ENCODE measurements around the gene PGPEP1. TPM values are rescaled to one million over a fixed set of nuclear protein-coding genes. Genes with fewer than 3 reads are reported as not detected.

The PGPEP1 gene
- total RNA-seq, 1 experiment from 2014 or later, result 6.5 TPM

DNA sequence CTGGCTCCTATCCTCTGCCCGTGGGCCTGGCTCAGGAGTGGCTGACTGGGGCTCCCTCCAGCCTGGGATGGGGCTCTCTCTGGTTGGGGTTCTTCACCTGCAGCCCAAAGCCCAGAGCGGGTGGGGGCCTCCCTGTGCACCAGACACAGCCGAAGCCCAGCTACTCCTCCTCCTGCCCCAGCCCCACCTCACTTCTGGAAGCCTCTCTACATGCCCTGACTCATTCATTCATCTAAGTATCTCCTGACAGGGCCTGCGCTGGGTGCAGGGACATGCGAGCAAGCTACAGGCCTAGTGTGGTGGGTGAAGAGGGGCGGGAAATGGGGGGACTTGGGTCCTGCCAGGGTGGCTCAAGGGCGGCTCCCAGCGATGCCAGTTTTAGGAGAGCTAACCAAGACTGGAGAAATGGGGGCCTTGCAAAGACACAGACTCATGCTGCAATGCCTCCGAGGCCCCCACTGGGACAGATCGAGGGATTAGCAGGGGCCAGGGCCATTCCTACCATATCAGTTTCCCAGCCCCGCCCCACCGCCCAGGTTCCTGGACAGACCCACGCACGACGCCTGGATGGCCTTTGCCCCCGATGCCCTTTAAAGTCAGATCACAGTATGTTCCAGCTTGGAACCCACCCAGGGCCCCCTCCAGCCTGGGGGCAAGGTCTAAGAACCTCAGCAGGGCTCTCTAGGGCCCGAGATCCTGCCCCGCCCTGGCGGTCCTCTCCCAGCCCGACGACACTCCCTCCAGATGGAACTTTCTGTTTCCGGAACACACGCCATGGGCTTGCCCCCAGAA is 30.1 kb upstream of the PGPEP1 start:
- DNase-seq (ENCODE audit: unreplicated experiment), result no peak
- BruUV-seq (replicated peaks), result no TSS peak
- POLR2A ChIA-PET, result no interaction called here
- Mint-ChIP-seq H3K36me3 (ENCODE audit: insufficient read depth, unreplicated experiment) (peaks cover 56% of the 10 kb centered on the region), H3K4me1 (ENCODE audit: insufficient read depth, unreplicated experiment) (no peaks in the 10 kb centered on the region), H3K27me3 (ENCODE audit: insufficient read depth, unreplicated experiment) (no peaks in the 10 kb centered on the region), H3K27ac (ENCODE audit: low read depth, unreplicated experiment) (no peak overlapping the region), H3K4me3 (ENCODE audit: unreplicated experiment) (no peak overlapping the region), H3K9me3 (ENCODE audit: unreplicated experiment) (no peaks in the 10 kb centered on the region)
- no peak for TF ChIP-seq CTCF (IDR thresholded peaks at IDR 0.05; ENCODE audit: unreplicated experiment)
- intact Hi-C loops (cut with micrococcal nuclease), result no loop called here
- CTCF ChIA-PET, result interaction anchor here (0.6 to 1.8 kb wide), 3 partner anchors 12 to 158 kb away, joined by 3 to 5 read pairs (median 4); partner anchors contain the start of gene LSM4

GRCh38 chr19:18310966-18311365 is 29.4 kb upstream of the PGPEP1 start:
- Mint-ChIP-seq H3K36me3 (ENCODE audit: insufficient read depth, unreplicated experiment) (peaks cover 62% of the 10 kb centered on the region), H3K4me1 (ENCODE audit: insufficient read depth, unreplicated experiment) (no peaks in the 10 kb centered on the region), H3K9me3 (ENCODE audit: unreplicated experiment) (no peaks in the 10 kb centered on the region), H3K4me3 (ENCODE audit: unreplicated experiment) (no peak overlapping the region), H3K27me3 (ENCODE audit: insufficient read depth, unreplicated experiment) (no peaks in the 10 kb centered on the region), H3K27ac (ENCODE audit: low read depth, unreplicated experiment) (no peak overlapping the region)
- BruUV-seq (replicated peaks), result no TSS peak
- DNase-seq (ENCODE audit: unreplicated experiment), result no peak
- POLR2A ChIA-PET, result no interaction called here
- intact Hi-C loops (cut with micrococcal nuclease), result no loop called here
- TF ChIP-seq CTCF (IDR thresholded peaks at IDR 0.05; ENCODE audit: unreplicated experiment), result no peak
- CTCF ChIA-PET, result interaction anchor here (0.6 to 1.8 kb wide), 3 partner anchors 11 to 31 kb away, joined by 3 to 5 read pairs (median 3); partner anchors contain the start of gene LSM4

GRCh38 chr19:18311502-18312091 is 28.8 kb upstream of the PGPEP1 start:
- no peak for TF ChIP-seq CTCF (IDR thresholded peaks at IDR 0.05; ENCODE audit: unreplicated experiment)
- H3K9me3 Mint-ChIP-seq (ENCODE audit: unreplicated experiment), result no peaks in the 10 kb centered on the region
- no peak overlapping the region for H3K4me3 Mint-ChIP-seq (ENCODE audit: unreplicated experiment)
- CTCF ChIA-PET, result interaction anchor here (0.5 to 1.1 kb wide), 3 partner anchors 28 to 32 kb away, joined by 3 read pairs; no protein-coding TSS in a partner anchor
- no peak overlapping the region for H3K27ac Mint-ChIP-seq (ENCODE audit: low read depth, unreplicated experiment)
- intact Hi-C loops (cut with micrococcal nuclease), result no loop called here
- POLR2A ChIA-PET, result interaction anchor here (1.0 kb wide), 1 partner anchor 32 kb away, joined by 5 read pairs; no protein-coding TSS in a partner anchor
- H3K4me1 Mint-ChIP-seq (ENCODE audit: insufficient read depth, unreplicated experiment), result no peaks in the 10 kb centered on the region
- no peaks in the 10 kb centered on the region for H3K27me3 Mint-ChIP-seq (ENCODE audit: insufficient read depth, unreplicated experiment)
- no peak for DNase-seq (ENCODE audit: unreplicated experiment)
- BruUV-seq (replicated peaks), result no TSS peak
- peaks cover 56% of the 10 kb centered on the region for H3K36me3 Mint-ChIP-seq (ENCODE audit: insufficient read depth, unreplicated experiment)

- no peak for TF ChIP-seq CTCF (IDR thresholded peaks at IDR 0.05; ENCODE audit: unreplicated experiment)
- Mint-ChIP-seq H3K27ac (ENCODE audit: low read depth, unreplicated experiment) (peak overlapping the region; percentile 59), H3K36me3 (ENCODE audit: insufficient read depth, unreplicated experiment) (peaks cover 53% of the 10 kb centered on the region), H3K4me3 (ENCODE audit: unreplicated experiment) (no peak overlapping the region), H3K27me3 (ENCODE audit: insufficient read depth, unreplicated experiment) (no peaks in the 10 kb centered on the region), H3K9me3 (ENCODE audit: unreplicated experiment) (no peaks in the 10 kb centered on the region), H3K4me1 (ENCODE audit: insufficient read depth, unreplicated experiment) (no peaks in the 10 kb centered on the region)
- intact Hi-C loops (cut with micrococcal nuclease), result no loop called here
- ChIA-PET POLR2A (interaction anchor here (1.0 kb wide), 2 partner anchors 10 to 33 kb away, joined by 3 to 5 read pairs; no protein-coding TSS in a partner anchor), CTCF (interaction anchor here (0.5 to 1.5 kb wide), 3 partner anchors 9 to 260 kb away, joined by 3 to 4 read pairs (median 3); no protein-coding TSS in a partner anchor)
- BruUV-seq (replicated peaks), result no TSS peak
- no peak for DNase-seq (ENCODE audit: unreplicated experiment)
Observed at GRCh38 chr19:18312092-18312534, 28.3 kb upstream of the PGPEP1 start.
